K562 (cell line): ENCODE data around the gene SLC4A4. TPM values are rescaled to one million over a fixed set of nuclear protein-coding genes. Genes with fewer than 3 reads are reported as not detected.

Experiments used
- ATAC-seq: fragments of 200-7000 bp; cut with Tn5 transposase; 3 replicates; pipeline ENCODE4 v1.9.1; 2020; ENCODE audit warnings: moderate library complexity
- BruUV-seq: library from RNA; stranded (reverse); fragments of 400-500 nt; replicated peaks from 2 replicates; lab custom pipeline; 2021; lab: Mats Ljungman, UMichigan
- CTCF ChIA-PET: fragments of 300-600 bp; formaldehyde crosslinking; extraction: SDS; loops from one replicate; lab custom pipeline; 2021; ENCODE audit warnings: low intra/inter-chr PET ratio; lab: Yijun Ruan, JAX
- POLR2A ChIA-PET: fragments of 300-600, 350-650 bp; sonication (Branson Sonifier 250); formaldehyde crosslinking; extraction: SDS; loops from one replicate; lab custom pipeline; 2021; ENCODE audit warnings: antibody characterized with exemption, inconsistent platforms; lab: Yijun Ruan, JAX
- DNase-seq, 4 experiments: peaks; one replicate each; pipeline versions ENCODE4 v3.0.0 to v3.0.0-alpha.2; 2011 to 2018; ENCODE audit warnings: low spot score in 3 of 4, mixed read lengths in 3 of 4; ENCODE audit errors: extremely low read depth in 1 of 4
- FAIRE-seq: peaks from 2 replicates; lab custom pipeline; 2011; peaks lifted over from hg19 to GRCh38; lab: Jason Lieb, UNC
- H2AFZ ChIP-seq: 2 replicates; pipeline ENCODE4 v1.6.0; 2011; ENCODE audit warnings: low read depth, low read length, control low read depth, inconsistent platforms
- H3K27ac ChIP-seq: fragments of 200-600 bp; 3 replicates; pipeline ENCODE4 v1.8.0; 2011; ENCODE audit warnings: low read depth, mild to moderate bottlenecking, control low read depth, inconsistent platforms, low read length, moderate library complexity, mixed read lengths; ENCODE audit errors: extremely low read depth
- H3K27me3 ChIP-seq, 2 experiments: fragments of 300-600 bp in 1 of 2; 2 replicates in 1 of 2; 3 replicates in 1 of 2; pipeline versions ENCODE4 v1.6.0 to v1.8.0; 2011; ENCODE audit warnings: inconsistent platforms in 2 of 2, low read length in 2 of 2, mild to moderate bottlenecking in 1 of 2, mixed read lengths in 1 of 2, moderate library complexity in 1 of 2; ENCODE audit not compliant: control insufficient read depth in 2 of 2, insufficient read depth in 2 of 2
- H3K36me3 ChIP-seq: fragments of 300-600 bp; 3 replicates; pipeline ENCODE4 v1.8.0; 2011; ENCODE audit warnings: mild to moderate bottlenecking, low read length, inconsistent platforms; ENCODE audit not compliant: control insufficient read depth, insufficient read depth
- H3K4me1 ChIP-seq, 2 experiments: fragments of 200-600 bp in 1 of 2; replicated peaks in 1 of 2; 2 replicates in 1 of 2; 3 replicates in 1 of 2; pipeline versions ENCODE4 v1.5.1 to v1.8.0; 2011; ENCODE audit warnings: inconsistent platforms in 2 of 2, low read length in 2 of 2, mild to moderate bottlenecking in 1 of 2, mixed read lengths in 1 of 2, moderate library complexity in 1 of 2; ENCODE audit not compliant: control insufficient read depth in 2 of 2, insufficient read depth in 2 of 2
- H3K4me2 ChIP-seq: 2 replicates; pipeline ENCODE4 v1.6.1; 2011; ENCODE audit warnings: low read length, control low read depth, inconsistent platforms, mixed read lengths; ENCODE audit not compliant: insufficient read depth
- H3K4me3 ChIP-seq: fragments of 200-600 bp; sonication (generic), shearing (Covaris generic); 2 replicates; pipeline ENCODE4 v1.5.1; 2016; ENCODE audit warnings: control low read depth, inconsistent platforms
- H3K79me2 ChIP-seq: fragments of 200-600 bp; 3 replicates; pipeline ENCODE4 v1.8.0; 2011; ENCODE audit warnings: low read length, inconsistent platforms; ENCODE audit not compliant: control insufficient read depth, insufficient read depth
- H3K9ac ChIP-seq, 2 experiments: 2 replicates each; pipeline versions ENCODE4 v1.6.0 to v1.6.1; 2011; ENCODE audit warnings: low read depth in 2 of 2, low read length in 2 of 2, control low read depth in 1 of 2, inconsistent platforms in 1 of 2, mild to moderate bottlenecking in 1 of 2, mixed read lengths in 1 of 2; ENCODE audit not compliant: insufficient read depth in 1 of 2
- H3K9me1 ChIP-seq: one replicate; pipeline ENCODE4 v1.6.0; 2011; ENCODE audit warnings: inconsistent platforms, mild to moderate bottlenecking, low read length, moderate library complexity; ENCODE audit not compliant: control insufficient read depth, insufficient read depth
- H3K9me3 ChIP-seq: replicated peaks from 2 replicates; pipeline ENCODE4 v1.5.1; 2011; ENCODE audit warnings: low read depth, low read length, inconsistent platforms; ENCODE audit not compliant: control insufficient read depth, insufficient read depth
- H4K20me1 ChIP-seq: replicated peaks from 2 replicates; pipeline ENCODE4 v1.6.1; 2011; ENCODE audit warnings: low read length, inconsistent platforms, mixed read lengths; ENCODE audit not compliant: control insufficient read depth, insufficient read depth
- ATF3 ChIP-seq, 2 experiments: fragments of 450-650 bp in 1 of 2; sonication (generic) in 1 of 2; formaldehyde crosslinking in 1 of 2; IDR thresholded peaks in 1 of 2; conservative IDR thresholded peaks in 1 of 2; 2 replicates each; pipeline versions ENCODE4 v1.6.1 to v1.8.1; 2016 to 2023; ENCODE audit warnings: mild to moderate bottlenecking in 2 of 2, moderate library complexity in 2 of 2, inconsistent platforms in 1 of 2, missing genetic modification reagents in 1 of 2
- CREB1 ChIP-seq, 2 experiments: sonication (generic) in 1 of 2; formaldehyde crosslinking in 1 of 2; IDR thresholded peaks; 2 replicates each; pipeline versions ENCODE4 v1.6.1 to v1.8.0; 2012 to 2022; ENCODE audit warnings: inconsistent platforms in 1 of 2, mild to moderate bottlenecking in 1 of 2, missing genetic modification reagents in 1 of 2, moderate library complexity in 1 of 2
- ID3 ChIP-seq, 2 experiments: fragments of 250-450 bp in 1 of 2; fragments of 450-650 bp in 1 of 2; sonication (Bioruptor Pico) in 1 of 2; IDR thresholded peaks; 2 replicates each; pipeline versions ENCODE4 v1.6.1 to v1.8.0; 2016 to 2021; ENCODE audit warnings: mild to moderate bottlenecking in 2 of 2, moderate library complexity in 2 of 2, missing compliant biosample characterization in 1 of 2, missing genetic modification characterization in 1 of 2
- NFE2 ChIP-seq: IDR thresholded peaks from 2 replicates; pipeline ENCODE4 v1.6.1; 2014; ENCODE audit warnings: antibody characterized with exemption, low read depth
- PCBP1 ChIP-seq: fragments of 200-400 bp; formaldehyde crosslinking; IDR thresholded peaks from 2 replicates; pipeline ENCODE4 v1.6.1; 2018; ENCODE audit warnings: mild to moderate bottlenecking, low read depth, low read length; ENCODE audit not compliant: poor library complexity, severe bottlenecking
- RBM22 ChIP-seq: fragments of 200-400 bp; formaldehyde crosslinking; IDR thresholded peaks from 2 replicates; pipeline ENCODE4 v1.6.1; 2018; ENCODE audit warnings: low read length, low read depth; ENCODE audit not compliant: poor library complexity, severe bottlenecking
- ZNF518B ChIP-seq: fragments of 250-450 bp; sonication (Bioruptor Pico); IDR thresholded peaks from 2 replicates; pipeline ENCODE4 v1.5.0; 2021; ENCODE audit warnings: mild to moderate bottlenecking, moderate library complexity
- ZNF766 ChIP-seq: fragments of 200-800 bp; sonication (Bioruptor generic); conservative IDR thresholded peaks from 2 replicates; pipeline ENCODE4 v1.6.1; 2016; ENCODE audit warnings: missing genetic modification characterization, missing compliant biosample characterization
- WGBS: fragments of 100-300 bp; shearing (Covaris generic); methylation state at CpG from one replicate; pipeline ENCODE4 v1.1.6; 2016; ENCODE audit warnings: low coverage, mixed read lengths; ENCODE audit not compliant: insufficient coverage; ENCODE audit errors: missing lambda C conversion rate; 5-methylcytosine and 5-hydroxymethylcytosine counted together
- in situ Hi-C: fragments of 300-500 bp; cut with MboI; formaldehyde crosslinking; loops from 4 replicates; pipeline ENCODE4 v1.15.0; 2018; ENCODE audit warnings: inconsistent platforms, mixed read lengths
- intact Hi-C: fragments of 100-400 bp; cut with micrococcal nuclease; formaldehyde crosslinking; loops from 2 replicates; pipeline ENCODE4 v1.14.2; 2022
- polyA plus RNA-seq, 8 experiments: library from polyadenylated mRNA; depleted of rRNA in 4 of 8; stranded (reverse) in 5 of 8; unstranded in 3 of 8; fragments of >200 nt; fragmentation: Nextera tagmentation in 2 of 8; fragmentation: Illumina TruSeq in 1 of 8; extraction: Ambion mirVana in 2 of 8; extraction: Trizol in 1 of 8; gene quantifications; 2 replicates each; pipeline versions ENCODE4 v1.2.1 to v1.2.3, GENCODE V29; 2011 to 2014; ENCODE audit warnings: inconsistent platforms in 1 of 8, missing spikeins in 1 of 8
- total RNA-seq, 7 experiments: library from RNA; depleted of rRNA in 6 of 7; stranded (reverse); fragments of >200 nt in 6 of 7; fragmentation: Illumina TruSeq in 2 of 7; extraction: Trizol in 2 of 7; gene quantifications; 2 replicates each; pipeline versions ENCODE4 v1.2.1 to v1.2.3, GENCODE V29; 2011 to 2021; ENCODE audit warnings: low replicate concordance in 1 of 7

Gene SLC4A4
- total and polyA plus RNA-seq, 9 of the 15 experiments (the other 6 are each of a cell fraction or from before 2014, with no cell fraction given) = 0.01 to 0.18 (median 0.07) TPM; not detected in 2

- peak; percentile 37; the same call in 1 of the 2 replicates for TF ChIP-seq ATF3 (IDR thresholded peaks at IDR 0.05)
- TF ChIP-seq ATF3 (CRISPR knock-in tag; conservative IDR thresholded peaks at IDR 0.05) = no peak
- TF ChIP-seq NFE2 = peak; percentile 16; the same call in 1 of the 2 replicates
- TF ChIP-seq RBM22 = no peak
- TF ChIP-seq, all 486 proteins: peak for 8
These were observed 45.1 kb upstream of the SLC4A4 start (continued) for GRCh38 chr4:71293705-71294104.

DNA sequence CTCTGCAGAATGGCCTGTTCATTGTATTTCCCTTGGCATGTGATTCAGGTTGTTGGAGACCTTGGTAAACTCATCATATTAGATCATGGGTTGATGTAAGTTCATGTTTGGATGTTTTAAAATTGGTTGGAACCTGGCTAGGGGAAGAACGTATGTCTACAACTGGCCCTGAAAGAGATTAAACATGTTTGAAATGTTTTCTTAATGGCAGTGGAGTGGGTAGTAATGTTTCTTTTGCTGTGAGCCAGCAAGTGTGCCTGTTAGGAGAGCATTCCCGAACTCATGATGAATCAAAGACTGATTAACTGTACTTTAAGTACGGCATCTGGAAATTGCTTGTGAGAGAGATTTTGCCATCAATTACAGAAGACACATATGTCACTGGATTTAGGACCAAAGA, 44.5 kb upstream of the SLC4A4 start:
- Histone ChIP-seq H3K4me3 (no peak overlapping the region), H2AFZ (no peak overlapping the region), H3K4me1 (no peaks in the 10 kb centered on the region), H3K9me3 (no peaks in the 10 kb centered on the region), H3K36me3 (no peaks in the 10 kb centered on the region), H3K9ac (no peak overlapping the region), H3K27me3 (no peaks in the 10 kb centered on the region; a peak in 1 of 5 replicates), H3K9me1 (no peaks in the 10 kb centered on the region), H3K4me2 (no peak overlapping the region), H3K79me2 (no peaks in the 10 kb centered on the region), H3K27ac (no peak overlapping the region), H4K20me1 (no peaks in the 10 kb centered on the region)
- FAIRE-seq = no peak
- ChIA-PET CTCF (no interaction called here), POLR2A (interaction anchor here (0.7 kb wide), 1 partner anchor 46 kb away, joined by 3 read pairs; no protein-coding TSS in a partner anchor)
- intact Hi-C loops (no loop called here), in situ Hi-C loops (no loop called here)
- TF ChIP-seq CREB1 (IDR thresholded peaks at IDR 0.05) = no peak
- no peak for TF ChIP-seq CREB1 (CRISPR knock-in tag; IDR thresholded peaks at IDR 0.05)
- no peak for TF ChIP-seq ZNF766 (CRISPR knock-in tag)
- no peak for TF ChIP-seq ID3 (CRISPR knock-in tag; IDR thresholded peaks at IDR 0.05)
- no peak for TF ChIP-seq ID3 (tag; IDR thresholded peaks at IDR 0.05)
- TF ChIP-seq ZNF518B = no peak
- no peak for TF ChIP-seq PCBP1
- no peak for ATAC-seq
- no TSS peak for BruUV-seq
- 2% methylated on average over 3 of the region's 3 CpGs for WGBS
- no peak for DNase-seq
